Measurements from ENCODE around the gene DNAJC5. TPM values are rescaled to one million over a fixed set of nuclear protein-coding genes. Genes with fewer than 3 reads are reported as not detected.

Gene DNAJC5
- total and polyA plus RNA-seq, 2 of the 8 experiments (the other 6 are each of a cell fraction or from before 2014, with no cell fraction given): 19.2 to 31.2 TPM

DNA sequence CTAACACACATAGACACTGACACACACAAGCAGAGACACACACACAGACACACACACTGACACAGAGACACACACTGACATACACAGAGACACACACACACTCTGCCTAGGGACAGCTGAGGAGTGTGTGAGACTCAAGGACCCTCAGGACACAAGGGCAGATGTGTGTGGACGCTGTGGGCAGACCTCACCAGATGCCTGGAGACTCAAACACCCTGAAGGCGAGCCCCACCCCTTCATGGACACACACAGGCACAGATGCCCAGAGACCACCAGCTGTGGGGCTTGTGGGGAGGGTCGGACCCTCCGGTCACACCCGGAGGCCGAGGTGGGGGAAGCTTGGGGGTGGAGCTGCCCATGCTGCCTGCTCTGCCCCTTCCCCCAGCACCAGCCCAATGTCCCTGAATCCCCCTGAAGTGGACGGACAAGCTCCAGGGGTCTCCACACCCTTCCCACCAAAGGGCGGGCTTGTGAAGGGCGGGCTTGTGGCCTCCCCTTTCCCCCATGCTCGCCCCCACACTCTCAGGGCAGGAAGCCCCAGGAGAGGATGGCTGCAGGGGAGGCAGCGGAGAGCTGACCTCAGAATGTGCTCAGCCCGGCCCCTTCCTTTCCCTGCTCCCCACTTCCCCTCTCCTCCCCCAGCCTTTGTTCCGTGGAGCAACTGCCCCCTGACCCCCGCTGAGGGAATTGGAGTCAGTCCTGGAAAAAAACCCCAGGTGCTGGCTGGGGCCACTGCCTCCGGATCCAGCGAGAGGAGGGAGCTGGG, 47.5 kb upstream of the DNAJC5 start (continued):
- TF ChIP-seq, protein P1, sequence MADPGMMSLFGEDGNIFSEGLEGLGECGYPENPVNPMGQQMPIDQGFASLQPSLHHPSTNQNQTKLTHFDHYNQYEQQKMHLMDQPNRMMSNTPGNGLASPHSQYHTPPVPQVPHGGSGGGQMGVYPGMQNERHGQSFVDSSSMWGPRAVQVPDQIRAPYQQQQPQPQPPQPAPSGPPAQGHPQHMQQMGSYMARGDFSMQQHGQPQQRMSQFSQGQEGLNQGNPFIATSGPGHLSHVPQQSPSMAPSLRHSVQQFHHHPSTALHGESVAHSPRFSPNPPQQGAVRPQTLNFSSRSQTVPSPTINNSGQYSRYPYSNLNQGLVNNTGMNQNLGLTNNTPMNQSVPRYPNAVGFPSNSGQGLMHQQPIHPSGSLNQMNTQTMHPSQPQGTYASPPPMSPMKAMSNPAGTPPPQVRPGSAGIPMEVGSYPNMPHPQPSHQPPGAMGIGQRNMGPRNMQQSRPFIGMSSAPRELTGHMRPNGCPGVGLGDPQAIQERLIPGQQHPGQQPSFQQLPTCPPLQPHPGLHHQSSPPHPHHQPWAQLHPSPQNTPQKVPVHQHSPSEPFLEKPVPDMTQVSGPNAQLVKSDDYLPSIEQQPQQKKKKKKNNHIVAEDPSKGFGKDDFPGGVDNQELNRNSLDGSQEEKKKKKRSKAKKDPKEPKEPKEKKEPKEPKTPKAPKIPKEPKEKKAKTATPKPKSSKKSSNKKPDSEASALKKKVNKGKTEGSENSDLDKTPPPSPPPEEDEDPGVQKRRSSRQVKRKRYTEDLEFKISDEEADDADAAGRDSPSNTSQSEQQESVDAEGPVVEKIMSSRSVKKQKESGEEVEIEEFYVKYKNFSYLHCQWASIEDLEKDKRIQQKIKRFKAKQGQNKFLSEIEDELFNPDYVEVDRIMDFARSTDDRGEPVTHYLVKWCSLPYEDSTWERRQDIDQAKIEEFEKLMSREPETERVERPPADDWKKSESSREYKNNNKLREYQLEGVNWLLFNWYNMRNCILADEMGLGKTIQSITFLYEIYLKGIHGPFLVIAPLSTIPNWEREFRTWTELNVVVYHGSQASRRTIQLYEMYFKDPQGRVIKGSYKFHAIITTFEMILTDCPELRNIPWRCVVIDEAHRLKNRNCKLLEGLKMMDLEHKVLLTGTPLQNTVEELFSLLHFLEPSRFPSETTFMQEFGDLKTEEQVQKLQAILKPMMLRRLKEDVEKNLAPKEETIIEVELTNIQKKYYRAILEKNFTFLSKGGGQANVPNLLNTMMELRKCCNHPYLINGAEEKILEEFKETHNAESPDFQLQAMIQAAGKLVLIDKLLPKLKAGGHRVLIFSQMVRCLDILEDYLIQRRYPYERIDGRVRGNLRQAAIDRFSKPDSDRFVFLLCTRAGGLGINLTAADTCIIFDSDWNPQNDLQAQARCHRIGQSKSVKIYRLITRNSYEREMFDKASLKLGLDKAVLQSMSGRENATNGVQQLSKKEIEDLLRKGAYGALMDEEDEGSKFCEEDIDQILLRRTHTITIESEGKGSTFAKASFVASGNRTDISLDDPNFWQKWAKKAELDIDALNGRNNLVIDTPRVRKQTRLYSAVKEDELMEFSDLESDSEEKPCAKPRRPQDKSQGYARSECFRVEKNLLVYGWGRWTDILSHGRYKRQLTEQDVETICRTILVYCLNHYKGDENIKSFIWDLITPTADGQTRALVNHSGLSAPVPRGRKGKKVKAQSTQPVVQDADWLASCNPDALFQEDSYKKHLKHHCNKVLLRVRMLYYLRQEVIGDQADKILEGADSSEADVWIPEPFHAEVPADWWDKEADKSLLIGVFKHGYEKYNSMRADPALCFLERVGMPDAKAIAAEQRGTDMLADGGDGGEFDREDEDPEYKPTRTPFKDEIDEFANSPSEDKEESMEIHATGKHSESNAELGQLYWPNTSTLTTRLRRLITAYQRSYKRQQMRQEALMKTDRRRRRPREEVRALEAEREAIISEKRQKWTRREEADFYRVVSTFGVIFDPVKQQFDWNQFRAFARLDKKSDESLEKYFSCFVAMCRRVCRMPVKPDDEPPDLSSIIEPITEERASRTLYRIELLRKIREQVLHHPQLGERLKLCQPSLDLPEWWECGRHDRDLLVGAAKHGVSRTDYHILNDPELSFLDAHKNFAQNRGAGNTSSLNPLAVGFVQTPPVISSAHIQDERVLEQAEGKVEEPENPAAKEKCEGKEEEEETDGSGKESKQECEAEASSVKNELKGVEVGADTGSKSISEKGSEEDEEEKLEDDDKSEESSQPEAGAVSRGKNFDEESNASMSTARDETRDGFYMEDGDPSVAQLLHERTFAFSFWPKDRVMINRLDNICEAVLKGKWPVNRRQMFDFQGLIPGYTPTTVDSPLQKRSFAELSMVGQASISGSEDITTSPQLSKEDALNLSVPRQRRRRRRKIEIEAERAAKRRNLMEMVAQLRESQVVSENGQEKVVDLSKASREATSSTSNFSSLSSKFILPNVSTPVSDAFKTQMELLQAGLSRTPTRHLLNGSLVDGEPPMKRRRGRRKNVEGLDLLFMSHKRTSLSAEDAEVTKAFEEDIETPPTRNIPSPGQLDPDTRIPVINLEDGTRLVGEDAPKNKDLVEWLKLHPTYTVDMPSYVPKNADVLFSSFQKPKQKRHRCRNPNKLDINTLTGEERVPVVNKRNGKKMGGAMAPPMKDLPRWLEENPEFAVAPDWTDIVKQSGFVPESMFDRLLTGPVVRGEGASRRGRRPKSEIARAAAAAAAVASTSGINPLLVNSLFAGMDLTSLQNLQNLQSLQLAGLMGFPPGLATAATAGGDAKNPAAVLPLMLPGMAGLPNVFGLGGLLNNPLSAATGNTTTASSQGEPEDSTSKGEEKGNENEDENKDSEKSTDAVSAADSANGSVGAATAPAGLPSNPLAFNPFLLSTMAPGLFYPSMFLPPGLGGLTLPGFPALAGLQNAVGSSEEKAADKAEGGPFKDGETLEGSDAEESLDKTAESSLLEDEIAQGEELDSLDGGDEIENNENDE (IDR thresholded peaks at IDR 0.05; ENCODE audit: insufficient replicate concordance, low read length): no peak
- TF ChIP-seq, protein P2, sequence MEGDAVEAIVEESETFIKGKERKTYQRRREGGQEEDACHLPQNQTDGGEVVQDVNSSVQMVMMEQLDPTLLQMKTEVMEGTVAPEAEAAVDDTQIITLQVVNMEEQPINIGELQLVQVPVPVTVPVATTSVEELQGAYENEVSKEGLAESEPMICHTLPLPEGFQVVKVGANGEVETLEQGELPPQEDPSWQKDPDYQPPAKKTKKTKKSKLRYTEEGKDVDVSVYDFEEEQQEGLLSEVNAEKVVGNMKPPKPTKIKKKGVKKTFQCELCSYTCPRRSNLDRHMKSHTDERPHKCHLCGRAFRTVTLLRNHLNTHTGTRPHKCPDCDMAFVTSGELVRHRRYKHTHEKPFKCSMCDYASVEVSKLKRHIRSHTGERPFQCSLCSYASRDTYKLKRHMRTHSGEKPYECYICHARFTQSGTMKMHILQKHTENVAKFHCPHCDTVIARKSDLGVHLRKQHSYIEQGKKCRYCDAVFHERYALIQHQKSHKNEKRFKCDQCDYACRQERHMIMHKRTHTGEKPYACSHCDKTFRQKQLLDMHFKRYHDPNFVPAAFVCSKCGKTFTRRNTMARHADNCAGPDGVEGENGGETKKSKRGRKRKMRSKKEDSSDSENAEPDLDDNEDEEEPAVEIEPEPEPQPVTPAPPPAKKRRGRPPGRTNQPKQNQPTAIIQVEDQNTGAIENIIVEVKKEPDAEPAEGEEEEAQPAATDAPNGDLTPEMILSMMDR (IDR thresholded peaks at IDR 0.05; ENCODE audit: control extremely low read depth in 1 of 3, insufficient read depth in 1 of 3, low read depth in 1 of 3, low read length in 3 of 3): no peak
- TF ChIP-seq JUND (IDR thresholded peaks at IDR 0.05; ENCODE audit: low read length) (no peak), SP1 (IDR thresholded peaks at IDR 0.05; ENCODE audit: low read depth, low read length) (0 out of 2 replicates have a peak, but pooled peaks have one; percentile 39)

All from H1 (cell line).